Ecto neural progenitor cell (in vitro differentiated cells): ENCODE data around the gene LYPD1.

Experiments
- DNase-seq: peaks from one replicate; pipeline ENCODE4 v3.0.0-alpha.2; 2018; ENCODE audit warnings: low spot score

Gene LYPD1

GRCh38 chr2:132632000-132632649 is 37.9 kb downstream of the LYPD1 start:
- no peak for DNase-seq

- DNase-seq: no peak
Observed at GRCh38 chr2:132627536-132627935, 42.5 kb downstream of the LYPD1 start.

- no peak for DNase-seq
Observed at GRCh38 chr2:132623096-132623839, 46.7 kb downstream of the LYPD1 start.

GRCh38 chr2:132621131-132621875 is 48.7 kb downstream of the LYPD1 start:
- DNase-seq: no peak

- no peak for DNase-seq
Observed at GRCh38 chr2:132620115-132620514, 49.9 kb downstream of the LYPD1 start.

GRCh38 chr2:132618734-132619133 is 51.3 kb downstream of the LYPD1 start:
- DNase-seq: no peak

GRCh38 chr2:132617989-132618388 is 52.0 kb downstream of the LYPD1 start:
- DNase-seq: no peak

- DNase-seq: no peak
Observed at GRCh38 chr2:132615329-132616085, 54.5 kb downstream of the LYPD1 start.

GRCh38 chr2:132611719-132612118 is 58.3 kb downstream of the LYPD1 start:
- no peak for DNase-seq

GRCh38 chr2:132609101-132609890 is 60.7 kb downstream of the LYPD1 start:
- no peak for DNase-seq

- DNase-seq: no peak
Observed at GRCh38 chr2:132608311-132608710, 61.7 kb downstream of the LYPD1 start.

GRCh38 chr2:132607426-132608090 is 62.4 kb downstream of the LYPD1 start:
- DNase-seq: no peak

GRCh38 chr2:132606649-132607048 is 63.4 kb downstream of the LYPD1 start:
- no peak for DNase-seq

- no peak for DNase-seq
Observed at GRCh38 chr2:132605236-132606180, 64.5 kb downstream of the LYPD1 start.

GRCh38 chr2:132604561-132604960 is 65.4 kb downstream of the LYPD1 start:
- no peak for DNase-seq

- no peak for DNase-seq
Observed at GRCh38 chr2:132599556-132599955, 70.4 kb downstream of the LYPD1 start.

GRCh38 chr2:132598536-132598935 is 71.5 kb downstream of the LYPD1 start:
- no peak for DNase-seq

GRCh38 chr2:132597831-132598230 is 72.2 kb downstream of the LYPD1 start:
- DNase-seq: no peak

GRCh38 chr2:132597166-132597565 is 72.8 kb downstream of the LYPD1 start:
- no peak for DNase-seq

- DNase-seq: no peak
Observed at GRCh38 chr2:132595693-132596092, 74.3 kb downstream of the LYPD1 start.
